ENCODE data around the gene AKAP5.

AKAP5 gene

GRCh38 chr14:64507376-64508156, 42.3 kb downstream of the AKAP5 start:
- FAIRE-seq (no peak), DNase-seq (ENCODE audit: insufficient read length, low spot score) (no peak)

GRCh38 chr14:64508215-64508776, 43.0 kb downstream of the AKAP5 start:
- no peak for TF ChIP-seq CTCF (IDR thresholded peaks at IDR 0.05; ENCODE audit: insufficient read depth, missing control alignments)
- FAIRE-seq, result no peak
- DNase-seq (ENCODE audit: insufficient read length, low spot score), result no peak

More at GRCh38 chr14:64507376-64508156, 42.3 kb downstream of the AKAP5 start:
- TF ChIP-seq CTCF (IDR thresholded peaks at IDR 0.05; ENCODE audit: insufficient read depth, missing control alignments), result no peak

- FAIRE-seq (no peak), DNase-seq (ENCODE audit: insufficient read length, low spot score) (no peak)
- TF ChIP-seq CTCF (IDR thresholded peaks at IDR 0.05; ENCODE audit: insufficient read depth, missing control alignments), result no peak
Observed at GRCh38 chr14:64509036-64509435, 43.7 kb downstream of the AKAP5 start.

- DNase-seq (ENCODE audit: insufficient read length, low spot score) (no peak), FAIRE-seq (peak; percentile 84)
- peak; percentile 87 for TF ChIP-seq CTCF (IDR thresholded peaks at IDR 0.05; ENCODE audit: insufficient read depth, missing control alignments)
Observed at GRCh38 chr14:64510825-64511671, 45.7 kb downstream of the AKAP5 start.

GRCh38 chr14:64513271-64513670, 48.0 kb downstream of the AKAP5 start:
- no peak for TF ChIP-seq CTCF (IDR thresholded peaks at IDR 0.05; ENCODE audit: insufficient read depth, missing control alignments)
- no peak for DNase-seq (ENCODE audit: insufficient read length, low spot score)
- FAIRE-seq, result no peak

- DNase-seq (ENCODE audit: insufficient read length, low spot score) (no peak), FAIRE-seq (no peak)
- TF ChIP-seq CTCF (IDR thresholded peaks at IDR 0.05; ENCODE audit: insufficient read depth, missing control alignments), result no peak
Observed at GRCh38 chr14:64515053-64515452, 49.8 kb downstream of the AKAP5 start.
